ENCODE results near the gene AKR1B15. TPM values are rescaled to one million over a fixed set of nuclear protein-coding genes. Genes with fewer than 3 reads are reported as not detected.

AKR1B15 gene
- total and polyA plus RNA-seq, 2 experiments from 2014 or later: not detected

- TF ChIP-seq, protein P1, sequence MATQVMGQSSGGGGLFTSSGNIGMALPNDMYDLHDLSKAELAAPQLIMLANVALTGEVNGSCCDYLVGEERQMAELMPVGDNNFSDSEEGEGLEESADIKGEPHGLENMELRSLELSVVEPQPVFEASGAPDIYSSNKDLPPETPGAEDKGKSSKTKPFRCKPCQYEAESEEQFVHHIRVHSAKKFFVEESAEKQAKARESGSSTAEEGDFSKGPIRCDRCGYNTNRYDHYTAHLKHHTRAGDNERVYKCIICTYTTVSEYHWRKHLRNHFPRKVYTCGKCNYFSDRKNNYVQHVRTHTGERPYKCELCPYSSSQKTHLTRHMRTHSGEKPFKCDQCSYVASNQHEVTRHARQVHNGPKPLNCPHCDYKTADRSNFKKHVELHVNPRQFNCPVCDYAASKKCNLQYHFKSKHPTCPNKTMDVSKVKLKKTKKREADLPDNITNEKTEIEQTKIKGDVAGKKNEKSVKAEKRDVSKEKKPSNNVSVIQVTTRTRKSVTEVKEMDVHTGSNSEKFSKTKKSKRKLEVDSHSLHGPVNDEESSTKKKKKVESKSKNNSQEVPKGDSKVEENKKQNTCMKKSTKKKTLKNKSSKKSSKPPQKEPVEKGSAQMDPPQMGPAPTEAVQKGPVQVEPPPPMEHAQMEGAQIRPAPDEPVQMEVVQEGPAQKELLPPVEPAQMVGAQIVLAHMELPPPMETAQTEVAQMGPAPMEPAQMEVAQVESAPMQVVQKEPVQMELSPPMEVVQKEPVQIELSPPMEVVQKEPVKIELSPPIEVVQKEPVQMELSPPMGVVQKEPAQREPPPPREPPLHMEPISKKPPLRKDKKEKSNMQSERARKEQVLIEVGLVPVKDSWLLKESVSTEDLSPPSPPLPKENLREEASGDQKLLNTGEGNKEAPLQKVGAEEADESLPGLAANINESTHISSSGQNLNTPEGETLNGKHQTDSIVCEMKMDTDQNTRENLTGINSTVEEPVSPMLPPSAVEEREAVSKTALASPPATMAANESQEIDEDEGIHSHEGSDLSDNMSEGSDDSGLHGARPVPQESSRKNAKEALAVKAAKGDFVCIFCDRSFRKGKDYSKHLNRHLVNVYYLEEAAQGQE (IDR thresholded peaks at IDR 0.05; ENCODE audit: unreplicated experiment): no peak
- TF ChIP-seq CREB1 (CRISPR knock-in tag; IDR thresholded peaks at IDR 0.05; ENCODE audit: low read depth) (no peak), EZH2phosphoT487 (IDR thresholded peaks at IDR 0.05; ENCODE audit: unreplicated experiment) (no peak), CTCF (conservative IDR thresholded peaks at IDR 0.05; ENCODE audit: low read depth in 2 of 2) (no peak), ZNF114 (CRISPR knock-in tag; IDR thresholded peaks at IDR 0.05) (no peak), STAT1 (IDR thresholded peaks at IDR 0.05; ENCODE audit: unreplicated experiment) (no peak), ZNF331 (CRISPR knock-in tag; IDR thresholded peaks at IDR 0.05; ENCODE audit: low read depth) (no peak)
These were observed 3.0 kb upstream of the AKR1B15 start (continued) for GRCh38 chr7:134545918-134546317.

GRCh38 chr7:134546955-134547354, 2.0 kb upstream of the AKR1B15 start:
- H3F3A ChIP-seq (replicated peaks; ENCODE audit: low read depth): no peaks in the 10 kb centered on the region
- H3K9me2 ChIP-seq (ENCODE audit: insufficient read depth): peaks cover 4% of the 10 kb centered on the region
- H3K4me1 Mint-ChIP-seq: peaks cover 36% of the 10 kb centered on the region
- peak overlapping the region; percentile 52 for H3K4me3 ChIP-seq
- peak overlapping the region; percentile 70 for H3K4me2 ChIP-seq
- no peaks in the 10 kb centered on the region for H3K27me3 ChIP-seq (ENCODE audit: insufficient read depth)
- no peaks in the 10 kb centered on the region for H3K79me2 ChIP-seq (replicated peaks; ENCODE audit: insufficient read depth)
- H3K9me3 Mint-ChIP-seq: no peaks in the 10 kb centered on the region; the same call in 2 of the 3 replicates
- peaks cover 7% of the 10 kb centered on the region for H3K27me3 Mint-ChIP-seq (ENCODE audit: insufficient read depth, low read depth, poor library complexity)
- ATAC-seq (peak; percentile 67), DNase-seq (ENCODE audit: low spot score) (peak; percentile 53)
- peak overlapping the region; percentile 83 for H3K27ac ChIP-seq (ENCODE audit: low read depth)
- no peaks in the 10 kb centered on the region for H3K36me3 Mint-ChIP-seq (ENCODE audit: low read depth)
- H3K36me3 ChIP-seq (ENCODE audit: insufficient read depth): no peaks in the 10 kb centered on the region
- H3K27ac Mint-ChIP-seq: peak overlapping the region; percentile 91
- peak overlapping the region; percentile 74 for H3K4me3 Mint-ChIP-seq
- no peaks in the 10 kb centered on the region for H4K20me1 ChIP-seq (replicated peaks; ENCODE audit: insufficient read depth)
- peaks cover 24% of the 10 kb centered on the region for H3K4me1 ChIP-seq (ENCODE audit: insufficient read depth)
- TF ChIP-seq STAT1 (IDR thresholded peaks at IDR 0.05; ENCODE audit: unreplicated experiment) (no peak), CTCF (conservative IDR thresholded peaks at IDR 0.05; ENCODE audit: low read depth in 2 of 2) (peak in 1 of 2 experiments; percentile 32; a peak in 2 of 4 replicates)
- H2AFZ ChIP-seq: no peak overlapping the region
